GM12878 (cell line): ENCODE measurements around the gene RBM12. TPM values are rescaled to one million over a fixed set of nuclear protein-coding genes. Genes with fewer than 3 reads are reported as not detected.
A peak's percentile ranks its signal among the peaks of the same experiment; 100 is the strongest.

ENCODE experiments used
- ATAC-seq: fragments of 200-7000 bp; cut with Tn5 transposase; 3 replicates; pipeline ENCODE4 v1.9.1; 2020; ENCODE audit warnings: mild to moderate bottlenecking, moderate library complexity
- BruUV-seq: library from RNA; stranded (reverse); fragments of 400-500 nt; replicated peaks from 2 replicates; lab custom pipeline; 2021; lab: Mats Ljungman, UMichigan
- CTCF ChIA-PET: fragments of 300-600 bp; sonication (Branson Sonifier 250); formaldehyde crosslinking; extraction: SDS; loops from one replicate; lab custom pipeline; 2021; ENCODE audit warnings: inconsistent platforms; lab: Yijun Ruan, JAX
- POLR2A ChIA-PET: fragments of 350-600 bp; formaldehyde crosslinking; extraction: SDS; loops from one replicate; lab custom pipeline; 2021; ENCODE audit warnings: inconsistent platforms; lab: Charles Lee
- RAD21 ChIA-PET: fragments of 300-600 bp; sonication (Branson Sonifier 250); formaldehyde crosslinking; loops from one replicate; lab custom pipeline; 2023; ENCODE audit warnings: antibody characterized with exemption; ENCODE audit not compliant: unreplicated experiment; lab: Charles Lee
- SMC1A ChIA-PET: fragments of 300-600 bp; sonication (Branson Sonifier 250); formaldehyde crosslinking; loops from one replicate; lab custom pipeline; 2023; ENCODE audit not compliant: unreplicated experiment, uncharacterized antibody; lab: Charles Lee
- DNase-seq: peaks from one replicate; pipeline ENCODE4 v3.0.0-alpha.2; 2011; ENCODE audit warnings: low read depth, low spot score
- FAIRE-seq: peaks from 3 replicates; lab custom pipeline; 2011; peaks lifted over from hg19 to GRCh38; lab: Jason Lieb, UNC
- H2AFZ ChIP-seq: 2 replicates; pipeline ENCODE4 v1.6.0; 2011; ENCODE audit warnings: low read depth, low read length, control low read depth; ENCODE audit not compliant: control insufficient read depth
- H3K27ac ChIP-seq: 2 replicates; pipeline ENCODE4 v1.5.1; 2011; ENCODE audit warnings: control low read depth; ENCODE audit not compliant: control insufficient read depth, insufficient read depth
- H3K27me3 ChIP-seq, 2 experiments: replicated peaks in 1 of 2; 2 replicates each; pipeline versions ENCODE4 v1.6.0 to v1.6.1; 2011; ENCODE audit warnings: low read length in 1 of 2; ENCODE audit not compliant: control insufficient read depth in 2 of 2, insufficient read depth in 2 of 2
- H3K36me3 ChIP-seq, 2 experiments: 2 replicates each; pipeline ENCODE4 v1.5.1; 2011; ENCODE audit warnings: low read length in 1 of 2; ENCODE audit not compliant: control insufficient read depth in 2 of 2, insufficient read depth in 2 of 2
- H3K4me1 ChIP-seq: 2 replicates; pipeline ENCODE4 v1.6.1; 2011; ENCODE audit warnings: mild to moderate bottlenecking, low read length, moderate library complexity, mixed read lengths; ENCODE audit not compliant: control insufficient read depth, insufficient read depth
- H3K4me2 ChIP-seq: 2 replicates; pipeline ENCODE4 v1.6.0; 2011; ENCODE audit warnings: control low read depth; ENCODE audit not compliant: control insufficient read depth, insufficient read depth
- H3K4me3 ChIP-seq: fragments of 200-600 bp; sonication (generic); 2 replicates; pipeline ENCODE4 v1.5.1; 2016
- H3K79me2 ChIP-seq: 2 replicates; pipeline ENCODE4 v1.6.0; 2011; ENCODE audit warnings: low read length; ENCODE audit not compliant: control insufficient read depth, insufficient read depth
- H3K9ac ChIP-seq: 2 replicates; pipeline ENCODE4 v1.8.0; 2011; ENCODE audit warnings: low read length, control low read depth, mixed read lengths; ENCODE audit not compliant: control insufficient read depth, insufficient read depth
- H3K9me3 ChIP-seq: replicated peaks from 3 replicates; pipeline ENCODE4 v1.5.1; 2011; ENCODE audit warnings: mild to moderate bottlenecking, low read length; ENCODE audit not compliant: control insufficient read depth, insufficient read depth
- H4K20me1 ChIP-seq: 2 replicates; pipeline ENCODE4 v1.6.0; 2011; ENCODE audit not compliant: control insufficient read depth, insufficient read depth
- CEBPB ChIP-seq, 2 experiments: fragments of 150-350 bp in 1 of 2; IDR thresholded peaks; 2 replicates each; pipeline ENCODE4 v1.6.1; 2012 to 2014; ENCODE audit warnings: low read depth in 2 of 2, low read length in 2 of 2, borderline replicate concordance in 1 of 2, inconsistent platforms in 1 of 2
- FOXK2 ChIP-seq: fragments of 450-650 bp; IDR thresholded peaks from 2 replicates; pipeline ENCODE4 v1.6.1; 2017; ENCODE audit warnings: mild to moderate bottlenecking, moderate library complexity
- STAT3 ChIP-seq: IDR thresholded peaks from 2 replicates; pipeline ENCODE4 v1.6.1; 2011; ENCODE audit warnings: low read depth, low read length, improper control_type of control experiment
- SUZ12 ChIP-seq: fragments of 200-600 bp; sonication (generic); IDR thresholded peaks from one replicate; pipeline ENCODE4 v1.6.1; 2018; ENCODE audit warnings: antibody characterized with exemption, mild to moderate bottlenecking; ENCODE audit not compliant: unreplicated experiment
- WGBS: methylation state at CpG from one replicate; pipeline ENCODE4 v1.1.6; 2016; ENCODE audit warnings: low lambda C conversion rate; ENCODE audit not compliant: insufficient replicate concordance, insufficient coverage; ENCODE audit errors: missing lambda C conversion rate; 5-methylcytosine and 5-hydroxymethylcytosine counted together
- in situ Hi-C: fragments of 300-500 bp; cut with MboI; formaldehyde crosslinking; loops from 9 replicates; pipeline ENCODE4 v1.14.3; 2018; ENCODE audit warnings: mixed read lengths
- intact Hi-C: fragments of 100-400 bp; cut with micrococcal nuclease; formaldehyde crosslinking; loops from one replicate; pipeline ENCODE4 v1.14.2; 2022; ENCODE audit not compliant: unreplicated experiment
- polyA plus RNA-seq, 11 experiments: library from polyadenylated mRNA; depleted of rRNA in 4 of 11; unstranded in 6 of 11; stranded (reverse) in 5 of 11; fragments of >200 nt; fragmentation: Nextera tagmentation in 4 of 11; fragmentation: Illumina TruSeq in 1 of 11; extraction: Ambion mirVana in 4 of 11; extraction: Trizol in 1 of 11; gene quantifications; 1 replicate in 1 of 11; 2 replicates in 10 of 11; pipeline versions ENCODE4 v1.2.1 to v1.2.3, GENCODE V29; 2011 to 2016; ENCODE audit warnings: inconsistent platforms in 2 of 11, missing spikeins in 2 of 11, low read depth in 1 of 11
- total RNA-seq, 4 experiments: library from RNA; depleted of rRNA in 3 of 4; stranded (reverse); fragments of >200 nt in 3 of 4; fragmentation: Illumina TruSeq in 1 of 4; extraction: Trizol in 1 of 4; gene quantifications; 2 replicates each; pipeline versions ENCODE4 v1.2.1 to v1.2.3, GENCODE V29; 2013 to 2021

The RBM12 gene
- total and polyA plus RNA-seq, 10 of the 15 experiments (the other 5 are each of a cell fraction or from before 2014, with no cell fraction given), result 4.7 to 153 (median 58.5) TPM

GRCh38 chr20:35697696-35698297 is 33.1 kb upstream of the RBM12 start:
- ChIA-PET RAD21 (no interaction called here), SMC1A (interaction anchor here (0.6 kb wide), 2 partner anchors 15 to 123 kb away, joined by 3 to 5 read pairs; no protein-coding TSS in a partner anchor), POLR2A (interaction anchor here (0.6 kb wide), 3 partner anchors 42 to 186 kb away, joined by 3 to 4 read pairs (median 3); no protein-coding TSS in a partner anchor), CTCF (interaction anchor here (0.6 kb wide), 2 partner anchors 269 to 428 kb away, joined by 3 read pairs; no protein-coding TSS in a partner anchor)
- Histone ChIP-seq H4K20me1 (no peaks in the 10 kb centered on the region), H3K9ac (no peak overlapping the region), H3K4me3 (peak overlapping the region; percentile 71), H3K36me3 (peaks cover 2 to 13% of the 10 kb centered on the region in 2 experiments; a peak in 3 of 4 replicates), H3K4me2 (peak overlapping the region; percentile 95), H3K79me2 (peaks cover 27% of the 10 kb centered on the region), H3K27me3 (no peaks in the 10 kb centered on the region), H3K4me1 (peaks cover 11% of the 10 kb centered on the region; the same call in 1 of the 2 replicates), H3K9me3 (no peaks in the 10 kb centered on the region), H2AFZ (peak overlapping the region; percentile 97; the same call in 1 of the 2 replicates), H3K27ac (no peak overlapping the region)
- intact Hi-C loops (loop anchor here (2.0 to 5.0 kb wide), 2 partner anchors 95 to 235 kb away; no protein-coding TSS in a partner anchor), in situ Hi-C loops (no loop called here)
- ATAC-seq, result no peak
- FAIRE-seq, result no peak
- BruUV-seq, result no TSS peak
- 83% methylated on average over 9 of the region's 9 CpGs for WGBS
- TF ChIP-seq SUZ12 (no peak), FOXK2 (peak; percentile 25; the same call in 1 of the 2 replicates), CEBPB (IDR thresholded peaks at IDR 0.05; ENCODE audit: borderline replicate concordance in 1 of 2, low read depth in 2 of 2, low read length in 2 of 2) (no peak)
- no peak for DNase-seq

DNA sequence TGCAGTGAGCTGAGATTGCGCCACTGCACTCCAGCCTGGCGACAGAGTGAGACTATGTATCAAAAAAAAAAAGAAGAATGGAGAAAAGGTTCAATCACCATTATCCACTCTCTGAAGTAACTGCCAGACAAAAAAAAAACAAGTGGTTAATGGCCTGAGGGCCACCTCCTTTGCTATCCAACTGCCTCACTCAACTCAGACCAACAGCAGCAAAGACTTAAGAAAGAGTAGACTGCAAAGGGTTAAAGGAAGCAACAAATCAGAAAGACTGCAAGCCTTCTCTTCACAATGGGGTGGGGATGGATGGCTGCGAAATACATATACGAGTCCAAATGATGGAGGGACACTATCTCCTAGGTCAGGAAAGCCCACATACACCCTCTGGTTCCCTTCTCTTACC is 31.3 kb upstream of the RBM12 start:
- Histone ChIP-seq H3K9ac (no peak overlapping the region), H3K79me2 (peaks cover 25% of the 10 kb centered on the region)
- intact Hi-C loops, result loop anchor here (5.0 kb wide), 1 partner anchor 94 kb away; no protein-coding TSS in a partner anchor

More for the DNA sequence above, 31.3 kb upstream of the RBM12 start:
- peaks cover 11% of the 10 kb centered on the region; the same call in 1 of the 2 replicates for H3K4me1 ChIP-seq
- CTCF ChIA-PET, result interaction anchor here (1.6 kb wide), 1 partner anchor 232 kb away, joined by 3 read pairs; no protein-coding TSS in a partner anchor
- DNase-seq (no peak), ATAC-seq (no peak), FAIRE-seq (no peak)
- H3K27ac ChIP-seq, result no peak overlapping the region
- WGBS, result 97% methylated on average over 4 of the region's 4 CpGs
- no peaks in the 10 kb centered on the region for H3K9me3 ChIP-seq
- H3K36me3 ChIP-seq, result no peaks in the 10 kb centered on the region; a peak in 2 of 4 replicates
- no peak for TF ChIP-seq STAT3
- POLR2A ChIA-PET, result no interaction called here
- in situ Hi-C loops, result no loop called here
- no peak overlapping the region for H3K4me2 ChIP-seq
- H3K4me3 ChIP-seq, result no peak overlapping the region
- no TSS peak for BruUV-seq
- no peaks in the 10 kb centered on the region for H3K27me3 ChIP-seq
- no peaks in the 10 kb centered on the region for H4K20me1 ChIP-seq
- RAD21 ChIA-PET, result no interaction called here
- H2AFZ ChIP-seq, result no peak overlapping the region
- SMC1A ChIA-PET, result no interaction called here
